NCI-H2196 (cell line): ENCODE data around the gene CLEC2A.
"Not testable (repeated sequence)": the region's sequence is repeated elsewhere in the genome, so short reads cannot be mapped to it uniquely, and the experiment has no call there.

Experiments
- DNase-seq: peaks from one replicate; lab custom pipeline; 2025; ENCODE audit not compliant: unreplicated experiment; lab: John Stamatoyannopoulos, UW

The CLEC2A gene

DNA sequence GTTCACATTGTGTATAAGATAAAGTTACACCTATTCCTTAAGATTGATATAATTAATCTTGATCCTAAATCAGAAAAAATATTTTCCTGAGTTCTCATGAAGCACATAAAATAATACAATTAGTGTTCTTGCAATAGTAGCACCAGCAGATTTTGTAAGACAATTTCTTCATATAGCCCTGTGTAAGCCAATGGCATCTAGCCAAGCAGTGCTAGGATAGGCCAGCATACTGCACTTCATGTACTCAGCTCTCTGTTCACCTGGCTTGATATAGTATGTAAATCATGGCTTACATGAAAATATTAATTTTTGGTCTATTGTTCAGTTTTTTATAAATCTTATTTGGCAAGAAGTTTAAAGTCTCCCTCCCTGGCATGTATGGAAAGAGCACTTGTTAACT lies 49.0 kb downstream of the CLEC2A start:
- DNase-seq, result no peak

DNA sequence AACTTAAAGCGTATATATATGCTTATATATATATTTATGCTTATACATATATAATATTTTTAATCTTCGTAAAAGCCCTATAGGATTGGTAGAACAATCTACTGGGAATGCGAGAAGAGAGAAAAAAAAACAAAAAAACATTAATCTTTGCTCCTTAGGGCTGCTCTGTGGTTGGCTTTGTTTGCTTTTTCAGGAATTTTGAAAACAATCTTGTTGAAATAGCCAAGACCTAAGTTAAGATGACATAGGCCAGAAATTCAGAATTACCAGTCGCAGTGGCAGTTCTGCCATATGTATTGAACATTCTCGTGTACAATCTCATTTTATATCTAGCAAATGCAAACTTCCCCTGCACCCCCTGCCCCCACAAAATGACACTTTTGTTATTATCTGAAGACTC lies 50.2 kb downstream of the CLEC2A start:
- no peak for DNase-seq

DNA sequence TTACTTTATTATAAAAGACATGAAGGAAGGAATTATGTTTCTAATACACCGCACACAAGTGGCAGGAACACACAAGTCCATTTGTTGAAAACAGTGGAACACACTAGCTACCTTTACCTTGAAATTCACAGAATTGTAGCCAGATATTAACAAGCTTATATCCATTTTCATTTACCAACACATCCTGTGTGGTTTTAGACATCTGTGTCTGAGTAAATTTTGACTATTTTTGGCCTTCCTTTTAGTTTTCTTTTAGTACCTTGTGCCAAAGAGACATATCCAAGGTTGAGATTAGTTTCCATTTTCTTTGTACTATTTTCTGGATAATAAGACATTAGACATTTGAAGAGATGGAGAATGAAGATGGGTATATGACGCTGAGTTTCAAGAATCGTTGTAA lies 50.9 kb downstream of the CLEC2A start, which contains the start of gene KLRF2:
KLRF2 (plus strand) TSS at position 244 of the 400 bp plus-strand sequence; CDS start at position 351, 107 bp downstream.
- DNase-seq, result no peak

DNA sequence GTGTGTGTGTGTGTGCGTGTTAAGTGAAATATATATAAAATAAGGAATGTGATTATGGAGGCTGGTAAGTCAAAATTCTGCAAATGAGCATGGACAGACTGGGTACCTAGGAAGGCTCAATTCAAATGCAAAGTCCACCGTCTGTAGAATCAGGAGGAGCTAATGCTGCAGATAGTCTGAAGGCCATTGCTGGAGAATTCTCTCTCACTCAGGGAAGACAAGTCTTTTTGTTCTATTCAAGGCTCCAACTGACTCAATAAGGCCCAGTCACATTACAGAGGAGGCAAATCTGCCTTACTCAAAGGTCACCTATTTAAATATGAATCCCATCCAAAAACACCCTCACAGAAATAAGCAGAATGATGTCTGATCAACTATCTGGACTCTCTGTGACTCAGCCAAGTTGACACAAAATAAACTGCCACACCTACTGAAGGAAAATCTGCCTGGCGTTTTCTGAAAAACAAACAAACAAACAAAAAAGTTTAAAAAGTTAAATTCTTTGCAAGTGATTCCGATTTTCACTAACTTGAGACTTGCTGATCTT lies 51.6 kb downstream of the CLEC2A start:
- DNase-seq, result no peak

DNA sequence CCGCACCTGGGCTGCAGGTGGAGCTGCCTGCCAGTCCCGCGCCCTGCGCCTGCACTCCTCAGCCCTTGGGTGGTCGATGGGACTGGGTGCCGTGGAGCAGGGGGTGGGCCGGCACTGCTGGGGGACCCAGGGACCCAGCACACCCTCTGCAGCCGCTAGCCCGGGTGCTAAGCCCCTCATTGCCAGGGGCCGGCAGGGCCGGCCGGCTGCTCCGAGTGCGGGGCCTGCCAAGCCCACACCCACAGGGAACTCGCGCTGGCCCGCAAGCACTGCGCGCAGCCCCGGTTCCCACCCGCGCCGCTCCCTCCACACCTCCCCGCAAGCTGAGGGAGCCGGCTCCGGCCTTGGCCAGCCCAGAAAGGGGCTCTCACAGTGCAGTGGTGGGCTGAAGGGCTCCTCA lies 56.0 kb downstream of the CLEC2A start:
- not testable (repeated sequence) for DNase-seq

DNA sequence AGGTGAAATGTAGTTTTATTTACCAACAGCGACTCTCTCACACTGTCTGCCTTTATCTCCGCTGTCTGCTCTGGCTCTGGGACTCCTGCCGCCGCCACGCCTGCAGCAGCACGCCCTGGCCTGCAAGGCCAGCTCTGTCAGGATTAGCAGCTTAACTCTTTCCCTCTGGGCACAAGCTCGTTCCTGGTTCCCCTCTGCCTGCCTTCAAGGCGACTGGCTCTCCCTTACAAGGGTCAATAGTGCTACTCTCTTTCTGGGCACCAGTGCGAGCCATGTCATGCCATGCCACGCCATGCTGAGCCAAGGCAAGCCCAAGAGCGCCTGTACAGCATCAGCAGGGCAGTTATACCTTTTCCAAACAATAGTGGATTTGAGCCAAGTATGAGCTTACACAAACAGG lies 59.4 kb downstream of the CLEC2A start:
- DNase-seq, result no peak

DNA sequence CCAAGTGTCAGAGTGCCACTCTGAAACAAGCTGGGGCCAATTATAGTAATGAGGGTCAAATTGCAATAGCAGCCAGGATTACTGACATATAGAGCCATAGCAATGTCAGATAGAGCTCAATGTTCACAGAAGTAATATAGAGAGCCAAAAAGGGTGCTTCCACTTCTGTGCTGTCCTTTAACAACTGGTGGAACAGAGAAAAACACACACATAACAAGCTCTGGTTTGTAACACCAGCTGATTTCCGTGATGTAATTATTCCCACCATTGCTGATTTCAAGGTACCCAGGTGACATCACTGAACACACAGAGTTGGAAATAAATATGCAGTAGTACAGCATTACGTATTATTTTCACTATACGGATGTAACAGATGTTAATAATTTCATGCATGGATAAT lies 60.0 kb downstream of the CLEC2A start:
- no peak for DNase-seq

DNA sequence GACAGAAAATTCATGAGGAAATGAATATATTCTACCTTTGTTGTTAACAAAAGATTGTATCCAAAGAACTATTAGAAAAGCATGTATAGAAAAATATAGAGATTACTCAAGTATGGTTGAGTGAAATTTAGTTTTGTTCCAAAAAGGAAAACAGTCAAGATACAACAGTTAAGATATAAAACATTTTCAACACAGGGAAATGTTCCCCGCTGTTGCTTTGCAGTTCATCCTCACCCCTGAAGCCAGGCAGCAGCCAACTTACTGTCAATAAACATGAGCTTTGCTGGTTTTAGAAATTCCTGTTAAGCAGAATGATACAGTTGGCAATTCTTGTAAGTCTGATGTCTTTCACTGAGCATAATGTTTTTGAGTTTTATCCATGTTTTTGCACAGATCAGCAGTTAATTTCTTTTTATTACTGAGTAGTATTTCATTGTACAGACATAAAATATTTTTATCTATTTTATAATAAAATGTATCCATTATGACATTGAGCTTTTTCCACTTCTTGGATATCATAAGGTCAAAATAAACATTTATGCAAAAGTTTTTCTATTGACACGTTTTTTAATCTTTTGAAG lies 61.8 kb downstream of the CLEC2A start:
- DNase-seq, result no peak

DNA sequence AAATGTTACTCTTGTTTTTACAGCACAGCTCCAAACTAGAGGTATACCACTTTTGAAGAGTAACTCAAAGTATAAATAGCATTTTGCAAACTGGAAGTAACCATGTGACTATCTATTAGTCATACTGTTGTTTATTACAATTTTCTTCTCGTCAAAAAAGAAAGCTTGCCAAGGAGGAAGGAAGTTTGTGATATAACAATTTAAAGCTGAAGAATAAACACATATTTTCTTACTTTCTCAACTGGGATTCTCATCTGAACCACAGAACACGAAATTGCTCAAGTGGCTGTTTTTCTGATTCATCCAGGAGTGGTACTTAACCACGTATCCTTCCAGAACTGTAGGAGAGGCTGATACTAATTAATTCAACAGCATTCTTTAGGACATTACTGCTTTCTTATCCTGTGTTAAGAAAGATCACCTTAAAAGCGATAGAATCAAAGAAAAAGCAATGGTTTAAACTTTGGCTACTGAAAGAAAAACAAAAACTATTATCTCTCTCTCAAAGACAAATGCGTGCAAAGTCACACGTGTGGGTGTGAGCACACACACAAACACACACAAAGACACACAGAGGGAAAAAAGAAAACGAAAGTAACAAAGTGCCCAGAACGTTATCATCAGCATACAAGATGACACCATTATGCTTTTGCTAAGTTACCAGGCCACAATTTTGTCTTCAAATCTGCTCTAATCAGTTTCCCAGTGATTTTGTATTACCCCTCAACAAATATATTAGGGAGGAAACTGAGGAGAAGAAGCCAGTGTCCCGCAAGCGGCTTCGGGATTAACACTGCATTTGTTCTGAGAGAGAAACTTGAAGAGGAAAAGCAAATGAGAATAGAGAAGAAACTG lies 62.6 kb downstream of the CLEC2A start, which contains the start of gene CLEC2B:
CLEC2B (minus strand) TSS at position 48 of the 855 bp plus-strand sequence.
- DNase-seq, result no peak

DNA sequence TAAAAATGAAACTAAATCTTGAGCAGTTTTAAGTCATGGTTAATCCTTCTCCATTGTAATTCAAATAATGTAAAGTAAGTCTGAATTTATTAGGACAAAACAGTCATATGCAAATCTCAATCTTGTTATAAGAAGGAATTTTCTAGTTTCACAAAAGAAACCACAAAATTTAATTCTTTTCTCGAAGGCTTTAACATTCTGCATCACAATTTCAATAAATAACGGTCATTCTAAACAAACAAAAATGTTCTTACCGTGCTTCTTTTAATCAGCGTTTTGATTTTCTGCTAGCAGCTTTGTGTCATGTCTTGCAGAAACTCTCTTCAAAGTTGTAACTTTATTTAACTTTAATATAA lies 63.2 kb downstream of the CLEC2A start:
- DNase-seq, result no peak

DNA sequence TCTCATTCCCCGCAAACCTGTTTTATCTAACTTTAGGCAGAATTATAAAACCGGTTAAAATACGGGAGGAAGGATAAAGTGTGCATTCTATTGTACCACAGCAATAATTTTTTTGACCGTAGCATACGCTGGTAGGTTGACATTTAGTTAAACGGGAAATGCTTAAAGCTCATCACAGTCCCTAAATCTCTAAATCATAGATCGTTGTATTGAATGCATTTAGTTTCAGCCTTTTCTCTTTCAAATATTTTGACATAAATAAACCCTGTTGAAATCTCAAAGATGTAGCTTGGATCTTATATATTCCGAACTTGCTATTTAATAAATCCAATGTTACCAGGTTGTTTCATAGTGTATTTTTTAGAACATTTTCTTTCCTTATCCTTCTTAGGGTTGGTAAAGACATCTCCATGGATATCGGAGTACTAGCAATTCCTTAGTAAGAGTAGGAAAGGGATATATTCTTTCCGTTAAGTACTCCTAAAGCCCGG lies 63.8 kb downstream of the CLEC2A start:
- no peak for DNase-seq

DNA sequence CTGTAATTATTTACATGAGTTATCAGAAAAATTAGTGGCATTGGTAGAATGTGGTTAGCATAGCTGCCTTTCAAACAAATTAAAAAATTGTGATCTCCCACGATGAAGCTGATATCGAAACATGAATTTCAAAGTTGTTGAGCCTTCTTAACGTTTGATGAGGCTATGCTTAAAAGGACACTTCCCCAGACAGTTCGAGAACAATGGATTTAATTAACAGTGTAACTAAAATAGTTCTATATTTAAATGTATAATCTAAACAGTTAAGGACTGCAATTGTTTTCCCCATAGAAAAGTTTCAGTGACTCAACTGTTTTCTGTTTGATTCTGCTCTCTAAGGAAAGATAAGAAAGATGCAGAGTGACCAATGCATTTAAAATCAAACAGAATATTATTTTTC lies 64.6 kb downstream of the CLEC2A start:
- no peak for DNase-seq

DNA sequence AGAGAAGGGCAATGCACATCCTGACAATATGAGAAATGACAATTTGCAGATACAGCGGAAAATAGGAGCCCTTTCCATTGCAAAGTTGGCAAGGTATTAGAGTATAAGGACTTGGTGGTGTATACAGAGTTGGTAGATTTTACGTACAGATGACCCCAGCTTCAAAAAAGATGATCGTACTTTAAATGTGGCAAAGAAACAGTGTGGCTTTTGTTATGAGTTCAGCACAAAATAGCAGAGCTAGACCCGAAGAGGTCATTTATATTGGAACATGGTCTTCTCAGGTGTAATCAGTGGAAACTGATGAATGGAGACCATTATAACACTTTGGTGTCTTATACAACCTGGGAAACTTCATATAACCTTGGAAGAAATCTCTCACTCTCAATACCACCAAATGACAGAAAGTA lies 65.3 kb downstream of the CLEC2A start:
- no peak for DNase-seq

DNA sequence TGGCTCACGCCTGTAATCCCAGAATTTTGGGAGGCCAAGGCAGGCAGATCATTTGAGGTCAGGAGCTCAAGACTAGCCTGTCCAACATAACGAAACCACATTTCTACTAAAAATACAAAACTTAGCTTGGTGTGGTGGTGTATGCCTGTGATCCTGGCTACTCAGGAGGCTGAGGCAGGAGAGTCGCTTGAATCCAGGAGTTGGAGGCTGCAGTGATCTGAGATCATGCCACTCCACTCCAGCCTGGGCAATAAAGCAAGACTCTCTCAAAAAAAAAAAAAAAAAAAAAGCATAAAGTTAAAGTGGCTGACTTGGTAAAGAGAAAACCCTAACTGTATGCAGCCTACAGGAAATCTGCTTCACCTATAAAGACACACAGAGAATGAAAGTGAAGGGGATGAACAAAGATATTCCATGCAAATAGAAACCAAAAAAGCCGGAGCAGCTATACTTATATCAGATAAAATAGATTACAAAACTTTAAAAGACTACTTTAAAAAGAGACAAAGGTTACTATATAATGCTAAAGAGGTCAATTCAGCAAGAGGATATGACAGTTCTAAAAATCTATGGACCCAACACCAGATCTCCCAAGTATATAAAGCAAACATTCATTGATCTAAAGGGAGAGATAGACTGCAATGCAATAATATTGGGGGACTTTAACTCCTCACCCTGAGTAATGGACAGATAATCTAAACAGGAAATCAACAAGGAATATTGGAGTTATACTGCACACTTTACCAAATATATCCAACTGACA lies 67.1 kb downstream of the CLEC2A start:
- DNase-seq, result no peak
